Transverse colon (tissue), 4 donors: ENCODE results near the gene DLGAP1. TPM values are rescaled to one million over a fixed set of nuclear protein-coding genes. Genes with fewer than 3 reads are reported as not detected.

Experiments used
- DNase-seq: peaks from one replicate; pipeline ENCODE4 v3.0.0-alpha.2; 2019
- H3K27ac ChIP-seq, 4 donors: fragments of 200-600 bp; sonication (generic); 2 replicates each; pipeline ENCODE4 v1.5.1; 2016 to 2018; ENCODE audit warnings: inconsistent platforms in 4 of 4
- H3K27me3 ChIP-seq: fragments of 200-600 bp; sonication (generic); 2 replicates; pipeline ENCODE4 v1.5.1; 2017; ENCODE audit warnings: inconsistent platforms
- H3K36me3 ChIP-seq, 4 donors: fragments of 200-600 bp; sonication (generic); 2 replicates each; pipeline ENCODE4 v1.5.1; 2017 to 2019; ENCODE audit warnings: inconsistent platforms in 4 of 4
- H3K4me1 ChIP-seq, 4 donors: fragments of 200-600 bp; sonication (generic); 2 replicates each; pipeline ENCODE4 v1.5.1; 2017 to 2020; ENCODE audit warnings: inconsistent platforms in 4 of 4
- H3K4me3 ChIP-seq, 4 donors: fragments of 200-600 bp; sonication (generic); 1 replicate in 1 of 4; 2 replicates in 3 of 4; pipeline versions ENCODE4 v1.5.1 to v1.6.1; 2017 to 2019; ENCODE audit warnings: inconsistent platforms in 4 of 4
- H3K9me3 ChIP-seq, 2 donors: fragments of 200-600 bp; sonication (generic); 2 replicates each; pipeline ENCODE4 v1.5.1; 2017 to 2019; ENCODE audit warnings: inconsistent platforms in 2 of 2
- EP300 ChIP-seq: sonication (generic); formaldehyde crosslinking; IDR thresholded peaks from one replicate; pipeline ENCODE4 v1.6.1; 2017; ENCODE audit warnings: antibody characterized with exemption, low read depth
- POLR2A ChIP-seq: fragments of 450-650 bp; IDR thresholded peaks from one replicate; pipeline ENCODE4 v1.6.1; 2016; ENCODE audit warnings: antibody characterized with exemption, mild to moderate bottlenecking, moderate library complexity
- POLR2AphosphoS5 ChIP-seq, 3 donors: sonication (generic); formaldehyde crosslinking; IDR thresholded peaks; one replicate each; pipeline ENCODE4 v1.6.1; 2016; ENCODE audit warnings: antibody characterized with exemption in 3 of 3
- WGBS, 2 donors: methylation state at CpG; one replicate each; pipeline ENCODE4 v1.1.5; 2018; ENCODE audit warnings: low coverage in 1 of 2; 5-methylcytosine and 5-hydroxymethylcytosine counted together
- in situ Hi-C, 4 donors: fragments of 200-750 bp; cut with MboI; loops; one replicate each; pipeline versions ENCODE4 v1.15.0 to v1.15.1; 2017; ENCODE audit warnings: low sequenced_read_pairs in 3 of 4, low pct_ligation_motif_present in 1 of 4, low pct_unique_long_range_greater_than_20kb in 1 of 4
- intact Hi-C: fragments of 100-400 bp; cut with DNase I; formaldehyde crosslinking; loops from one replicate; pipeline ENCODE4 v1.15.1; 2023; ENCODE audit warnings: low total_unique reads
- total RNA-seq, 4 donors: library from RNA; depleted of rRNA; stranded (reverse); fragments of >200 nt; gene quantifications; one replicate each; pipeline ENCODE4 v1.1.0, GENCODE V29; 2016
- TF ChIP-seq, protein P1 (sequence below), 5 experiments: fragments of 200-600 bp in 3 of 5; fragments of 450-650 bp in 2 of 5; sonication (generic) in 3 of 5; IDR thresholded peaks; 1 replicate in 2 of 5; 2 replicates in 3 of 5; pipeline ENCODE4 v1.5.1; 2016 to 2017; ENCODE audit warnings: antibody characterized with exemption in 5 of 5, inconsistent platforms in 3 of 5, mild to moderate bottlenecking in 2 of 5, moderate library complexity in 1 of 5

Gene DLGAP1
- total RNA-seq, 4 donors from 2014 or later: 2.7 to 7.2 (median 3.3) TPM

GRCh38 chr18:3910512-3910911 is 544.6 kb downstream of the DLGAP1 start:
- Histone ChIP-seq H3K4me1 (no peaks in the 10 kb centered on the region), H3K27me3 (no peaks in the 10 kb centered on the region), H3K4me3 (no peak overlapping the region), H3K36me3 (no peaks in the 10 kb centered on the region), H3K27ac (no peak overlapping the region), H3K9me3 (no peaks in the 10 kb centered on the region)
- intact Hi-C loops (no loop called here), in situ Hi-C loops (no loop called here)
- TF ChIP-seq POLR2A (no peak), POLR2AphosphoS5 (IDR thresholded peaks at IDR 0.05) (no peak), EP300 (no peak)
- TF ChIP-seq, protein P1, sequence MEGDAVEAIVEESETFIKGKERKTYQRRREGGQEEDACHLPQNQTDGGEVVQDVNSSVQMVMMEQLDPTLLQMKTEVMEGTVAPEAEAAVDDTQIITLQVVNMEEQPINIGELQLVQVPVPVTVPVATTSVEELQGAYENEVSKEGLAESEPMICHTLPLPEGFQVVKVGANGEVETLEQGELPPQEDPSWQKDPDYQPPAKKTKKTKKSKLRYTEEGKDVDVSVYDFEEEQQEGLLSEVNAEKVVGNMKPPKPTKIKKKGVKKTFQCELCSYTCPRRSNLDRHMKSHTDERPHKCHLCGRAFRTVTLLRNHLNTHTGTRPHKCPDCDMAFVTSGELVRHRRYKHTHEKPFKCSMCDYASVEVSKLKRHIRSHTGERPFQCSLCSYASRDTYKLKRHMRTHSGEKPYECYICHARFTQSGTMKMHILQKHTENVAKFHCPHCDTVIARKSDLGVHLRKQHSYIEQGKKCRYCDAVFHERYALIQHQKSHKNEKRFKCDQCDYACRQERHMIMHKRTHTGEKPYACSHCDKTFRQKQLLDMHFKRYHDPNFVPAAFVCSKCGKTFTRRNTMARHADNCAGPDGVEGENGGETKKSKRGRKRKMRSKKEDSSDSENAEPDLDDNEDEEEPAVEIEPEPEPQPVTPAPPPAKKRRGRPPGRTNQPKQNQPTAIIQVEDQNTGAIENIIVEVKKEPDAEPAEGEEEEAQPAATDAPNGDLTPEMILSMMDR (IDR thresholded peaks at IDR 0.05): no peak
- 87% methylated on average over 4 of the region's 4 CpGs; no CpG with 5 or more reads in 1 of the 2 donors for WGBS, 2 donors
- DNase-seq: no peak

GRCh38 chr18:3907955-3908354 is 547.2 kb downstream of the DLGAP1 start:
- Histone ChIP-seq H3K27ac (no peak overlapping the region), H3K36me3 (no peaks in the 10 kb centered on the region), H3K4me3 (no peak overlapping the region), H3K27me3 (no peaks in the 10 kb centered on the region), H3K4me1 (no peaks in the 10 kb centered on the region), H3K9me3 (no peaks in the 10 kb centered on the region)
- no peak for DNase-seq
- in situ Hi-C loops: no loop called here
- intact Hi-C loops: no loop called here
- TF ChIP-seq POLR2AphosphoS5 (IDR thresholded peaks at IDR 0.05): no peak
- TF ChIP-seq EP300: no peak
- TF ChIP-seq POLR2A: no peak
- TF ChIP-seq, protein P1 (IDR thresholded peaks at IDR 0.05): no peak

DNA sequence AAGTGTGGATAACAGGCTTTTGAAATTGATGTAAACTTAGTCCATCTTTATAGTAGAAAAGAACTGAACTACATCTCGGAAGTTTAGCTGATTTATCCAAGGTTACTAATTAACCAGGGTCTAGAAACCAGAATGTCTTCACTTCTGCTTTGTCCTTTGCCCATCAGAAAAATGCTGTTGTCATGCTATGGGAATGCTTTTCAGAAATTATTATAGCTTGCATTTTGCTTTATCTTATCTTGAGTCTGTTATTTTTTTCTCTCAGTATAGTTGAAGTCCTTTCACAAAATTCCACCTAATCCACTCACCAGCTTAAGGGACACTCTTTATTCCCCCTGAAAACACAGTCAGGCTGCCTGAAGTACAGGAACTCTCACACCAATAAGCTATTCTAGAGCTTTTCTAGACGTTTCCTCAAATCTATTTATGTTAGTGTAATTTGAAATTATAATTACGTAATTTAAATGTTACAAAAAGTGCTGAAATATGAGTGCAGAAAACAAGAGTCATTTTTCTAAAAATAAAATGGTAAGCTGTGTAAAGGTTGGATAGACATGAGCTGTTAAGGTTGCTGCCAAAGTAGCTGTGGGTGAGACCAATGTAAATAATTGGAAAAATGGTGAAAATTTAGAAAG is 548.9 kb downstream of the DLGAP1 start:
- in situ Hi-C loops: no loop called here
- intact Hi-C loops: no loop called here
- no peak for TF ChIP-seq POLR2A
- no peak for TF ChIP-seq POLR2AphosphoS5 (IDR thresholded peaks at IDR 0.05)
- TF ChIP-seq, protein P1 (IDR thresholded peaks at IDR 0.05): no peak
- no peak for TF ChIP-seq EP300
- Histone ChIP-seq H3K27me3 (no peaks in the 10 kb centered on the region), H3K9me3 (no peaks in the 10 kb centered on the region), H3K27ac (no peak overlapping the region), H3K4me3 (no peak overlapping the region), H3K36me3 (no peaks in the 10 kb centered on the region), H3K4me1 (no peaks in the 10 kb centered on the region)
- no peak for DNase-seq
- WGBS, 2 donors: 25 to 45% methylated on average over 2 to 3 of the region's 3 CpGs

- no peak overlapping the region for H3K27ac ChIP-seq
- no peak for DNase-seq
- H3K4me1 ChIP-seq: no peaks in the 10 kb centered on the region
- intact Hi-C loops (no loop called here), in situ Hi-C loops (no loop called here)
- WGBS, 2 donors: 76 to 79% methylated on average over 2 of the region's 2 CpGs
- no peak for TF ChIP-seq EP300
- TF ChIP-seq, protein P1 (IDR thresholded peaks at IDR 0.05): no peak
- TF ChIP-seq POLR2AphosphoS5 (IDR thresholded peaks at IDR 0.05): no peak
- no peak for TF ChIP-seq POLR2A
- no peaks in the 10 kb centered on the region for H3K27me3 ChIP-seq
- H3K9me3 ChIP-seq: no peaks in the 10 kb centered on the region
- no peaks in the 10 kb centered on the region for H3K36me3 ChIP-seq
- H3K4me3 ChIP-seq: no peak overlapping the region
Observed at GRCh38 chr18:3903337-3903736, 551.8 kb downstream of the DLGAP1 start.
